Calu3 (cell line): Measurements from ENCODE around the gene LRRC1. TPM values are rescaled to one million over a fixed set of nuclear protein-coding genes. Genes with fewer than 3 reads are reported as not detected.

Source experiments
- BruUV-seq: library from RNA; stranded (reverse); fragments of 400-500 nt; replicated peaks from 2 replicates; lab custom pipeline; 2021; lab: Mats Ljungman, UMichigan
- CTCF ChIA-PET: fragments of 300-600 bp; sonication (Branson Sonifier 250); formaldehyde crosslinking; loops from one replicate; lab custom pipeline; 2022; ENCODE audit warnings: antibody characterized with exemption; lab: Charles Lee
- DNase-seq: peaks from one replicate; pipeline ENCODE4 v3.0.0; 2022
- H3K27ac Mint-ChIP-seq: one replicate; pipeline ENCODE4 v1.8.0; 2022; ENCODE audit warnings: mixed read lengths; ENCODE audit not compliant: unreplicated experiment
- H3K27me3 Mint-ChIP-seq: one replicate; pipeline ENCODE4 v1.8.0; 2022; ENCODE audit warnings: mixed read lengths; ENCODE audit not compliant: unreplicated experiment
- H3K36me3 Mint-ChIP-seq: one replicate; pipeline ENCODE4 v1.8.0; 2022; ENCODE audit warnings: mild to moderate bottlenecking, moderate library complexity, mixed read lengths; ENCODE audit not compliant: insufficient read depth, unreplicated experiment
- H3K4me1 Mint-ChIP-seq: one replicate; pipeline ENCODE4 v1.8.0; 2022; ENCODE audit warnings: mild to moderate bottlenecking, low read depth, mixed read lengths; ENCODE audit not compliant: unreplicated experiment
- H3K4me3 Mint-ChIP-seq: one replicate; pipeline ENCODE4 v1.8.0; 2022; ENCODE audit warnings: mild to moderate bottlenecking, low read depth, moderate library complexity, mixed read lengths; ENCODE audit not compliant: unreplicated experiment
- H3K9me3 Mint-ChIP-seq: one replicate; pipeline ENCODE4 v1.8.0; 2022; ENCODE audit warnings: low read depth, mixed read lengths; ENCODE audit not compliant: unreplicated experiment
- CTCF ChIP-seq: fragments of 200-600 bp; IDR thresholded peaks from one replicate; pipeline ENCODE4 v1.8.0; 2022; ENCODE audit warnings: antibody characterized with exemption; ENCODE audit not compliant: unreplicated experiment
- intact Hi-C: fragments of 100-400 bp; cut with micrococcal nuclease; formaldehyde crosslinking; loops from one replicate; pipeline ENCODE4 v1.10.0; 2022; ENCODE audit not compliant: unreplicated experiment
- total RNA-seq: library from RNA; stranded (reverse); gene quantifications from 2 replicates; pipeline ENCODE4 v1.2.3, GENCODE V29; 2022

The LRRC1 gene
- total RNA-seq, 1 experiment from 2014 or later = 26.6 TPM

DNA sequence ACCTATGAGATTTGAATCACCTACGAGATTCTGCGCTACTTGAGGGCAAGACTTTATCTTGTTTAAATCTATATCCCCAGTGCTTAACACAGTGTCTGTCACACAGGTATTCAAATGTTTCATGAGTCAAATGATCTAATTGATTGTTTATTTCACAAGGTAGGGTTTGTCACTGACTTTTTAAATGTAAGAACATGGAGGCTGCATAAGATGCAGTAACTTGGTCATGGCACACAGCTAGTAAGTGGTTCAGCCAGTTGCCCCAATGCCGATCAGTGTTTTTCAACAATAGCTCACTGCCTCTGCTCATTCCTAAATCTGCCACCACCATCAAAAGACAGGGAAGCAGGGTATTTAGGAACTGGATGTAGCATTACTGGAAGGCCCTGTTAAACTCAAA, 42.4 kb upstream of the LRRC1 start:
- BruUV-seq = no TSS peak

DNA sequence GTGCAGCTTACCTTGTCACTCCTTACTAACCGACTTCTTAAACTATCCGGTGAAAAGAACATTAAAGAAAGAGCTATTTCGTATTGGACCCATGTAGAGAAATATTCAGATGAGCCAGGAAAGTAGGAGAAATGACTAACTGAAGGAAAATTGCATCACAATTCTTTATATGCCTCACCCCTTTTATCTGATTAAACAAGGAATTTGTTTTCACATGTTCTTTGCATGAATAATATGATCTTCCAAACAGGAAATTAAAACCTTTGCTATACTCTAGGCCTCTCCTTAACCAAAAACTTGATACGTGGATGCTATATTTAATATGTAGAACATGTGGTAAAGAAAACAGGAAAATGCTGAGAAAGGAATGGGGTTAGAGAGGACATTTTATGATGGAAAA, 41.9 kb upstream of the LRRC1 start:
- Mint-ChIP-seq H3K27ac (peak overlapping the region; percentile 25), H3K4me1 (peaks cover 33% of the 10 kb centered on the region), H3K36me3 (no peaks in the 10 kb centered on the region), H3K4me3 (no peak overlapping the region), H3K9me3 (no peaks in the 10 kb centered on the region), H3K27me3 (no peaks in the 10 kb centered on the region)
- DNase-seq = no peak
- no peak for TF ChIP-seq CTCF
- intact Hi-C loops = no loop called here
- no TSS peak for BruUV-seq
- CTCF ChIA-PET = interaction anchor here (0.6 to 1.1 kb wide), 7 partner anchors 8 to 1047 kb away, joined by 3 to 6 read pairs (median 3); no protein-coding TSS in a partner anchor

More for the DNA sequence above, 42.4 kb upstream of the LRRC1 start:
- Mint-ChIP-seq H3K4me1 (peaks cover 33% of the 10 kb centered on the region), H3K4me3 (no peak overlapping the region), H3K36me3 (no peaks in the 10 kb centered on the region), H3K27ac (peak overlapping the region; percentile 25), H3K9me3 (no peaks in the 10 kb centered on the region), H3K27me3 (no peaks in the 10 kb centered on the region)
- CTCF ChIA-PET = interaction anchor here (0.6 to 1.1 kb wide), 6 partner anchors 8 to 1047 kb away, joined by 3 to 6 read pairs (median 3); no protein-coding TSS in a partner anchor
- intact Hi-C loops = no loop called here
- DNase-seq = no peak
- no peak for TF ChIP-seq CTCF

- Mint-ChIP-seq H3K9me3 (no peaks in the 10 kb centered on the region), H3K4me1 (peaks cover 33% of the 10 kb centered on the region), H3K27me3 (no peaks in the 10 kb centered on the region), H3K36me3 (no peaks in the 10 kb centered on the region), H3K4me3 (no peak overlapping the region), H3K27ac (no peak overlapping the region)
- no TSS peak for BruUV-seq
- TF ChIP-seq CTCF = no peak
- no peak for DNase-seq
- intact Hi-C loops = no loop called here
- CTCF ChIA-PET = no interaction called here
Measured at GRCh38 chr6:53754330-53754729, 40.5 kb upstream of the LRRC1 start.

GRCh38 chr6:53756396-53756795, 38.4 kb upstream of the LRRC1 start:
- BruUV-seq = no TSS peak
- H3K27me3 Mint-ChIP-seq = no peaks in the 10 kb centered on the region
- no peak overlapping the region for H3K4me3 Mint-ChIP-seq
- no peak for TF ChIP-seq CTCF
- no peaks in the 10 kb centered on the region for H3K9me3 Mint-ChIP-seq
- DNase-seq = no peak
- H3K27ac Mint-ChIP-seq = no peak overlapping the region
- CTCF ChIA-PET = no interaction called here
- H3K36me3 Mint-ChIP-seq = no peaks in the 10 kb centered on the region
- intact Hi-C loops = no loop called here
- H3K4me1 Mint-ChIP-seq = peaks cover 25% of the 10 kb centered on the region
